ENCODE measurements around the gene CYP4B1.

DNA sequence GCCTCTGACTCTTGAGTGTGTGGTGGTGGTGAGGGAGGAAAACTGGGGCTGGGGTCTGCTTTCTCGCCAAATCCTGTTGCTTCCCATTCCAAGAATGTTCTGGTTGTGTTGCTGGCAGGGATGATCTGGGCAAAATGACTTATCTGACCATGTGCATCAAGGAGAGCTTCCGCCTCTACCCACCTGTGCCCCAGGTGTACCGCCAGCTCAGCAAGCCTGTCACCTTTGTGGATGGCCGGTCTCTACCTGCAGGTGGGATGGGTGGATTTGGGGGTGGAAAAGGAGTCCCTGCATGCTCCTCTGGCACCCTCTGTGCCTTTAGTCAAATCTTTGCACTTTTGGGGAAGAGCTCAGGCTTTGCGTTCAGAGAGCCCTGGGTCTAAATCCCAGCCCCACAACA is 18.1 kb downstream of the CYP4B1 start:
- TF ChIP-seq POLR2A (IDR thresholded peaks at IDR 0.05) = no peak
- TF ChIP-seq, protein P1, sequence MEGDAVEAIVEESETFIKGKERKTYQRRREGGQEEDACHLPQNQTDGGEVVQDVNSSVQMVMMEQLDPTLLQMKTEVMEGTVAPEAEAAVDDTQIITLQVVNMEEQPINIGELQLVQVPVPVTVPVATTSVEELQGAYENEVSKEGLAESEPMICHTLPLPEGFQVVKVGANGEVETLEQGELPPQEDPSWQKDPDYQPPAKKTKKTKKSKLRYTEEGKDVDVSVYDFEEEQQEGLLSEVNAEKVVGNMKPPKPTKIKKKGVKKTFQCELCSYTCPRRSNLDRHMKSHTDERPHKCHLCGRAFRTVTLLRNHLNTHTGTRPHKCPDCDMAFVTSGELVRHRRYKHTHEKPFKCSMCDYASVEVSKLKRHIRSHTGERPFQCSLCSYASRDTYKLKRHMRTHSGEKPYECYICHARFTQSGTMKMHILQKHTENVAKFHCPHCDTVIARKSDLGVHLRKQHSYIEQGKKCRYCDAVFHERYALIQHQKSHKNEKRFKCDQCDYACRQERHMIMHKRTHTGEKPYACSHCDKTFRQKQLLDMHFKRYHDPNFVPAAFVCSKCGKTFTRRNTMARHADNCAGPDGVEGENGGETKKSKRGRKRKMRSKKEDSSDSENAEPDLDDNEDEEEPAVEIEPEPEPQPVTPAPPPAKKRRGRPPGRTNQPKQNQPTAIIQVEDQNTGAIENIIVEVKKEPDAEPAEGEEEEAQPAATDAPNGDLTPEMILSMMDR (IDR thresholded peaks at IDR 0.05) = no peak

All from heart left ventricle (tissue), 13 donors.